ENCODE results near the gene MARF1. TPM values are rescaled to one million over a fixed set of nuclear protein-coding genes. Genes with fewer than 3 reads are reported as not detected.

Gene MARF1
- total and polyA plus RNA-seq, 2 of the 8 experiments (the other 6 are each of a cell fraction or from before 2014, with no cell fraction given) = 5.6 to 31.4 TPM

GRCh38 chr16:15676506-15676905 lies 33.6 kb upstream of the MARF1 start (continued):
- TF ChIP-seq KDM1A (IDR thresholded peaks at IDR 0.05; ENCODE audit: borderline replicate concordance, low read length) = no peak
- TF ChIP-seq CHD7 (IDR thresholded peaks at IDR 0.05; ENCODE audit: insufficient replicate concordance, low read length) = no peak
- no peak for TF ChIP-seq RAD21 (IDR thresholded peaks at IDR 0.05 in 1 of 2, conservative IDR thresholded peaks at IDR 0.05 in 1 of 2; ENCODE audit: low read depth in 2 of 2, low read length in 2 of 2)
- no peak for TF ChIP-seq ZNF274 (IDR thresholded peaks at IDR 0.05; ENCODE audit: borderline replicate concordance, extremely low read depth, low read length)
- TF ChIP-seq TCF12 (IDR thresholded peaks at IDR 0.05; ENCODE audit: low read depth, low read length) = no peak

Measured in H1 (cell line).